NCI-H524 treated with DMSO at 0.1 percent for 48 hours (cell line): ENCODE results near the gene AARS2.

Experiments
- DNase-seq: peaks from one replicate; lab custom pipeline; 2025; lab: John Stamatoyannopoulos, UW

AARS2 gene

GRCh38 chr6:44262467-44263353 is 50.4 kb downstream of the AARS2 start:
- no peak for DNase-seq

- DNase-seq = no peak
These were observed 51.6 kb downstream of the AARS2 start for GRCh38 chr6:44261581-44261980.

- no peak for DNase-seq
These were observed 52.5 kb downstream of the AARS2 start for GRCh38 chr6:44260451-44261297.

- no peak for DNase-seq
These were observed 53.1 kb downstream of the AARS2 start for GRCh38 chr6:44260011-44260410.

GRCh38 chr6:44258921-44259320 is 54.2 kb downstream of the AARS2 start:
- no peak for DNase-seq

- no peak for DNase-seq
These were observed 54.8 kb downstream of the AARS2 start for GRCh38 chr6:44258325-44258863.

- no peak for DNase-seq
These were observed 55.3 kb downstream of the AARS2 start for GRCh38 chr6:44257753-44258324.

- DNase-seq = no peak
These were observed 56.0 kb downstream of the AARS2 start, which contains the start of gene SLC35B2 for GRCh38 chr6:44257025-44257752. Gene SLC35B2 (minus strand): TSS chr6:44257528. CDS start chr6:44257410, 118 bp downstream.

- no peak for DNase-seq
These were observed 56.4 kb downstream of the AARS2 start for GRCh38 chr6:44256775-44257024.

GRCh38 chr6:44255871-44256774 is 57.0 kb downstream of the AARS2 start:
- no peak for DNase-seq

- DNase-seq = no peak
These were observed 57.9 kb downstream of the AARS2 start for GRCh38 chr6:44255105-44255808.

- DNase-seq = no peak
These were observed 58.7 kb downstream of the AARS2 start for GRCh38 chr6:44254191-44255104.

GRCh38 chr6:44253307-44254101 is 59.6 kb downstream of the AARS2 start:
- DNase-seq = no peak

GRCh38 chr6:44251576-44252524 is 61.3 kb downstream of the AARS2 start:
- DNase-seq = no peak

GRCh38 chr6:44250718-44251123 is 62.4 kb downstream of the AARS2 start:
- no peak for DNase-seq

GRCh38 chr6:44250067-44250717 is 63.0 kb downstream of the AARS2 start:
- DNase-seq = no peak
